Psoas muscle (tissue), 8 donors: ENCODE data around the gene PEX5. TPM values are rescaled to one million over a fixed set of nuclear protein-coding genes. Genes with fewer than 3 reads are reported as not detected.

Experiments
- ATAC-seq, 4 donors: fragments of 200-7000 bp; cut with Tn5 transposase; one replicate each; pipeline ENCODE4 v1.9.1; 2020; ENCODE audit warnings: moderate library complexity in 3 of 4, mild to moderate bottlenecking in 2 of 4
- DNase-seq, 2 donors: peaks; one replicate each; pipeline ENCODE4 v3.0.0-alpha.2; 2020
- H3K27ac ChIP-seq: fragments of 200-600 bp; one replicate; pipeline ENCODE4 v1.8.0; 2022
- H3K27me3 ChIP-seq, 3 donors: fragments of 200-600 bp in 1 of 3; one replicate each; pipeline versions ENCODE4 v1.6.1 to v1.8.0; 2013 to 2022; ENCODE audit warnings: low read length in 2 of 3, mild to moderate bottlenecking in 2 of 3, moderate library complexity in 1 of 3; ENCODE audit not compliant: insufficient read depth in 3 of 3
- H3K36me3 ChIP-seq, 2 donors: fragments of 200-600 bp in 1 of 2; one replicate each; pipeline versions ENCODE4 v1.6.1 to v1.8.0; 2013 to 2022; ENCODE audit warnings: low read depth in 1 of 2, mild to moderate bottlenecking in 1 of 2, moderate library complexity in 1 of 2; ENCODE audit not compliant: insufficient read depth in 1 of 2
- H3K4me1 ChIP-seq: fragments of 200-600 bp; one replicate; pipeline ENCODE4 v1.8.0; 2022
- H3K4me3 ChIP-seq: fragments of 200-600 bp; one replicate; pipeline ENCODE4 v1.8.0; 2022; ENCODE audit warnings: mild to moderate bottlenecking
- H3K9me3 ChIP-seq: fragments of 200-600 bp; one replicate; pipeline ENCODE4 v1.8.0; 2022
- WGBS, 3 donors: extraction: QIAGEN DNeasy Blood & Tissue Kit; methylation state at CpG; one replicate each; pipeline versions ENCODE4 v1.1.6 to v1.1.7; 2013; 5-methylcytosine and 5-hydroxymethylcytosine counted together
- intact Hi-C, 2 donors: fragments of 100-400 bp; cut with DNase I; formaldehyde crosslinking; loops; one replicate each; pipeline versions ENCODE4 v1.11.0 to v1.14.2; 2022
- polyA plus RNA-seq, 3 donors: library from polyadenylated mRNA; stranded (reverse); fragments of 200-250 nt; gene quantifications; one replicate each; pipeline ENCODE4 v1.2.3, GENCODE V29; 2013
- total RNA-seq, 4 donors: library from RNA; stranded (reverse); fragmentation: NEBNext Ultra II Directional in 2 of 4; extraction: Animal tissue kit (Norgen Biotek cat#: 25700) in 2 of 4; gene quantifications; one replicate each; pipeline versions ENCODE4 v1.2.1 to v1.2.4, GENCODE V29; 2021 to 2023
- TF ChIP-seq, protein P1 (sequence below): fragments of 200-600 bp; IDR thresholded peaks from one replicate; pipeline ENCODE4 v1.8.0; 2022; ENCODE audit warnings: antibody characterized with exemption
- donor health status: healthy with polysubstance abuse.
- donor health status: DM: no; HTN: no; CAD: no; lungs with moderate emphysema.
- donor health status: Bipolar disorder and iron deficiency.
- donor health status: healthy.
- donor health status: DM: yes; HTN: yes; CAD: no.
- donor health status: DM: no; HTN: no; CAD: no.
- donor health status: DM: no; HTN: no; CAD: no.
- donor health status: DM: yes; HTN: yes; CAD: no.

Gene PEX5
- total and polyA plus RNA-seq, 7 donors, result 51.9 to 103 (median 87.7) TPM

DNA sequence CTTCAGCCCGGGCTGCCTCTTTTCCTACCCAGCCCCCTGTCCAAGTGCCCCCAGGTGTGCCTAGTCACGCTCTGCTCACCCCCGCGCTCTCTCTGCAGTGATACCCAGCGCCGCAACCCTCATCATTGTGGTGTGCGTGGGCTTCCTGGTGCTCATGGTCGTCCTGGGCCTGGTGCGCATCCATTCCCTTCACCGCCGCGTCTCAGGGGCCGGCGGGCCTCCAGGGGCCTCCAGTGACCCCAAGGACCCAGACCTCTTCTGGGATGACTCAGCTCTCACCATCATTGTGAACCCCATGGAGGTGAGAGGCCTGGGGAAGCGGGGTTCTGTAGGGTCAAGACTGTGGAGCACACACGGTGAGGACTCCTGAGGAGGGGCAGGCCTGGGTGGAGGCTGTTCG lies 32.1 kb upstream of the PEX5 start:
- H3K4me3 ChIP-seq, result no peak overlapping the region
- WGBS, 3 donors, result 90 to 93% (median 92%) methylated on average over 17 of the region's 17 CpGs
- intact Hi-C loops, result no loop called here
- ATAC-seq (no peak), DNase-seq (no peak)
- no peaks in the 10 kb centered on the region for H3K27me3 ChIP-seq
- no peaks in the 10 kb centered on the region for H3K4me1 ChIP-seq
- no peaks in the 10 kb centered on the region for H3K9me3 ChIP-seq
- H3K36me3 ChIP-seq, result no peaks in the 10 kb centered on the region
- H3K27ac ChIP-seq, result no peak overlapping the region
- TF ChIP-seq, protein P1, sequence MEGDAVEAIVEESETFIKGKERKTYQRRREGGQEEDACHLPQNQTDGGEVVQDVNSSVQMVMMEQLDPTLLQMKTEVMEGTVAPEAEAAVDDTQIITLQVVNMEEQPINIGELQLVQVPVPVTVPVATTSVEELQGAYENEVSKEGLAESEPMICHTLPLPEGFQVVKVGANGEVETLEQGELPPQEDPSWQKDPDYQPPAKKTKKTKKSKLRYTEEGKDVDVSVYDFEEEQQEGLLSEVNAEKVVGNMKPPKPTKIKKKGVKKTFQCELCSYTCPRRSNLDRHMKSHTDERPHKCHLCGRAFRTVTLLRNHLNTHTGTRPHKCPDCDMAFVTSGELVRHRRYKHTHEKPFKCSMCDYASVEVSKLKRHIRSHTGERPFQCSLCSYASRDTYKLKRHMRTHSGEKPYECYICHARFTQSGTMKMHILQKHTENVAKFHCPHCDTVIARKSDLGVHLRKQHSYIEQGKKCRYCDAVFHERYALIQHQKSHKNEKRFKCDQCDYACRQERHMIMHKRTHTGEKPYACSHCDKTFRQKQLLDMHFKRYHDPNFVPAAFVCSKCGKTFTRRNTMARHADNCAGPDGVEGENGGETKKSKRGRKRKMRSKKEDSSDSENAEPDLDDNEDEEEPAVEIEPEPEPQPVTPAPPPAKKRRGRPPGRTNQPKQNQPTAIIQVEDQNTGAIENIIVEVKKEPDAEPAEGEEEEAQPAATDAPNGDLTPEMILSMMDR, result no peak

DNA sequence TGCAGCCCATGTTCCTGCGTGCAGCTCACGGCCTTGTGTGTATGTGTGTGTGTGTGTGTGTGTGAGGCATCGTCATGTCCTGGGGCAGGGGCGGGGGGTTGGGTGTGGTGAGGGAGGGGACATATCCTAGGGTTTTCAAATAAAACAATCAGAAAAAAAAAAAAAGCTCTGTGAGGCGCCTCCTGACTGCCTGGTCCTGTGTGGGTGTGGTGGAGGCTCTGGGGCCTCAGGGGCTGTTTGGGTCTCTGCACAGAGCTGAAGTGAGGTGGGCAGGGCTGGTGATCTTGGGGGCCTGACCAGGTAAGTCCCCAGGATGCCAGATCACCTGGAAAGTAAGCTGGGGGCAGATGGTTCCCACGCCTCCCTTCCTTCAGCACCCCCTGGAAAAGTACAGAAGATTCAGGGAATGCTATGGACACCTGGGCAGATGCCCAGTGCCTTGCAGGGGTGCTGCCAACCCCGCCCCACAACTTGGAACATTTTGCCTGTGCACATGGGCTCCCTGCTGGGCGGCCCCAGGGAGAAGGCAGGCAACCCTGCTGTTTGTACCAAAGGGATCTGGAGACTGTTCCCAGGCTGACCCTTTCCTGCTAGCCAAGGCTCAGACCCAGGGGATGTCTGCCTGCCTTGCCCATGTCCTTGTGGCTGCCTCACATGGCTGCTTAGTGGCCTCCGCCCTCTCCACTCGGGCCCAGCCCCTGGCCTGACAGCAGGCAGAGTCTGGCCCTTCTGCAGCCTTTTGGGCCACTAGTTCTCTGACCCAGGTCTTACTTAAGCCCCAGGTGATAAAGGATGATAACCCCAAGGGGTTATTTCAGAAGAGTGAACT lies 30.5 kb upstream of the PEX5 start:
- WGBS, 3 donors, result 69 to 91% (median 74%) methylated on average over 9 to 10 of the region's 10 CpGs
- ATAC-seq, result no peak
- intact Hi-C loops, result no loop called here

DNA sequence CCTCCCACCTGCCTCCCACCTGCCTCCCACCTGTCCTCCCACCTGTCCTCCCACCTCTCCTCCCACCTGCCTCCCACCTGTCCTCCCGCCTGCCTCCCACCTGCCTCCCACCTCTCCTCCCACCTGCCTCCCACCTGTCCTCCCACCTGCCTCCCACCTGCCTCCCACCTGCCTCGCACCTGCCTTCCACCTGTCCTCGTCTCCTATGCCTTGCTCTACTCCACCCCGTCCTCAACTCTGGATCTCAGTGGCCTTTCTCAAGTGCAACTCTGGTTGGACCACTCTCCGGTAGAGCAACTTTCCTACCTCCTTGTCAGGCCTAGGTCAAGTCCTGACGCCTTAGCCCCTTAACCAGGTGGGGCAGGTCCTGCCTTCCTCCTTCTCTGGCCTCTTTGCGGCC lies 29.3 kb upstream of the PEX5 start:
- DNase-seq (no peak), ATAC-seq (no peak)
- intact Hi-C loops, result no loop called here
- 79 to 91% (median 83%) methylated on average over 6 to 7 of the region's 7 CpGs for WGBS, 3 donors
- no peaks in the 10 kb centered on the region for H3K9me3 ChIP-seq
- no peak overlapping the region for H3K4me3 ChIP-seq
- no peak overlapping the region for H3K27ac ChIP-seq
- H3K27me3 ChIP-seq, result peaks cover 0 to 16% (median 0%) of the 10 kb centered on the region in 3 donors
- TF ChIP-seq, protein P1, result no peak
- H3K36me3 ChIP-seq, result no peaks in the 10 kb centered on the region
- H3K4me1 ChIP-seq, result no peaks in the 10 kb centered on the region

More for the DNA sequence above, 30.5 kb upstream of the PEX5 start:
- no peaks in the 10 kb centered on the region for H3K36me3 ChIP-seq
- no peak overlapping the region for H3K27ac ChIP-seq
- TF ChIP-seq, protein P1, result no peak
- H3K4me3 ChIP-seq, result no peak overlapping the region
- no peaks in the 10 kb centered on the region for H3K4me1 ChIP-seq
- H3K9me3 ChIP-seq, result no peaks in the 10 kb centered on the region
- DNase-seq, result no peak
- peaks cover 0 to 10% (median 0%) of the 10 kb centered on the region in 3 donors for H3K27me3 ChIP-seq

DNA sequence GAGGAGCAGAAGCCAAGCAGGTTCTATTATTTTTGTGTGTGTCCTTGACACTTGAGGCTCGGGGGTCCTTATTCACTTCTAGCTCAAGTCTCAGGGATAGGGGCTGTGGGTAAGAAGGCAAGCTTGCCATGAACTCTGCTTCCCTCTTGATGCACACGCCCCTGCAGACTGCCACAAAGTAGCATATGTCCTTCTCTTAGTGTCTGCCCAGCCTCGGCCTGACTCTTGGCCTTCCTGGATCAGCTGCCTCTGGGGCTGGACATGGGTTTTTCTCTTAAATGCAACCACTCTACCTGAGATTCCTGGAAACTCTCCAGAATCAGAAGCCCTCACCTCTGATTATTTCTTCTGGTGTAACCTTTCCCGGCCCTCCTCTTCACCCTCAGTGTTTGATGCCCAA lies 28.2 kb upstream of the PEX5 start:
- ATAC-seq (no peak), DNase-seq (no peak)
- TF ChIP-seq, protein P1, result no peak
- intact Hi-C loops, result no loop called here
- no peaks in the 10 kb centered on the region for H3K9me3 ChIP-seq
- WGBS, 3 donors, result 81 to 94% (median 90%) methylated on average over 4 of the region's 4 CpGs
- H3K27me3 ChIP-seq, result peaks cover 0 to 24% (median 0%) of the 10 kb centered on the region in 3 donors
- H3K27ac ChIP-seq, result no peak overlapping the region
- no peak overlapping the region for H3K4me3 ChIP-seq
- H3K36me3 ChIP-seq, result no peaks in the 10 kb centered on the region
- H3K4me1 ChIP-seq, result no peaks in the 10 kb centered on the region
